HepG2 (cell line): ENCODE measurements around the gene SLC34A3. TPM values are rescaled to one million over a fixed set of nuclear protein-coding genes. Genes with fewer than 3 reads are reported as not detected.

Source experiments
- ARID3A ChIP-seq: IDR thresholded peaks from 2 replicates; pipeline ENCODE4 v1.6.1; 2012; ENCODE audit warnings: low read depth, low read length, improper control_type of control experiment
- ARID5B ChIP-seq: IDR thresholded peaks from 2 replicates; pipeline ENCODE4 v1.4.0; 2020; ENCODE audit warnings: mild to moderate bottlenecking, missing genetic modification reagents
- FOXC1 ChIP-seq: sonication (generic); formaldehyde crosslinking; IDR thresholded peaks from 2 replicates; pipeline ENCODE4 v1.8.0; 2022; ENCODE audit warnings: mild to moderate bottlenecking, missing genetic modification reagents, borderline replicate concordance
- GATAD2A ChIP-seq: IDR thresholded peaks from 2 replicates; pipeline ENCODE4 v1.6.1; 2016
- KLF13 ChIP-seq: sonication (generic); formaldehyde crosslinking; IDR thresholded peaks from 2 replicates; pipeline ENCODE4 v1.4.0; 2020; ENCODE audit warnings: mild to moderate bottlenecking, missing genetic modification reagents
- KMT2A ChIP-seq: sonication (generic); formaldehyde crosslinking; IDR thresholded peaks from 2 replicates; pipeline ENCODE4 v1.4.0; 2020; ENCODE audit warnings: missing genetic modification reagents
- MAZ ChIP-seq, 2 experiments: sonication (generic) in 1 of 2; formaldehyde crosslinking in 1 of 2; IDR thresholded peaks; 2 replicates each; pipeline versions ENCODE4 v1.5.0 to v1.6.1; 2012 to 2020; ENCODE audit warnings: low read depth in 2 of 2, mild to moderate bottlenecking in 2 of 2, borderline replicate concordance in 1 of 2, improper control_type of control experiment in 1 of 2, low read length in 1 of 2, missing genetic modification reagents in 1 of 2, moderate library complexity in 1 of 2
- MXD3 ChIP-seq: IDR thresholded peaks from 2 replicates; pipeline ENCODE4 v1.6.1; 2016; ENCODE audit warnings: mild to moderate bottlenecking, missing biosample characterization, missing genetic modification reagents
- NRL ChIP-seq: sonication (generic); formaldehyde crosslinking; IDR thresholded peaks from 2 replicates; pipeline ENCODE4 v1.5.0; 2020; ENCODE audit warnings: missing genetic modification reagents, mild to moderate bottlenecking, moderate library complexity, borderline replicate concordance
- RFXANK ChIP-seq: IDR thresholded peaks from 2 replicates; pipeline ENCODE4 v1.6.1; 2016
- ZMAT3 ChIP-seq: sonication (generic); formaldehyde crosslinking; conservative IDR thresholded peaks from 2 replicates; pipeline ENCODE4 v1.7.0; 2021; ENCODE audit warnings: missing genetic modification reagents
- ZNF337 ChIP-seq: sonication (generic); formaldehyde crosslinking; IDR thresholded peaks from 2 replicates; pipeline ENCODE4 v1.5.1; 2020; ENCODE audit warnings: missing genetic modification reagents, low read depth, mild to moderate bottlenecking, borderline replicate concordance
- ZNF350 ChIP-seq: sonication (generic); formaldehyde crosslinking; IDR thresholded peaks from 2 replicates; pipeline ENCODE4 v1.4.0; 2020; ENCODE audit warnings: mild to moderate bottlenecking, low read depth, missing genetic modification reagents, borderline replicate concordance
- ZNF44 ChIP-seq: sonication (generic); formaldehyde crosslinking; IDR thresholded peaks from 2 replicates; pipeline ENCODE4 v1.5.1; 2020; ENCODE audit warnings: mild to moderate bottlenecking, missing genetic modification reagents
- ZNF460 ChIP-seq: sonication (generic); formaldehyde crosslinking; IDR thresholded peaks from 2 replicates; pipeline ENCODE4 v1.5.1; 2020; ENCODE audit warnings: missing genetic modification reagents, mild to moderate bottlenecking, borderline replicate concordance
- ZSCAN21 ChIP-seq: sonication (generic); formaldehyde crosslinking; IDR thresholded peaks from 2 replicates; pipeline ENCODE4 v1.8.0; 2022; ENCODE audit warnings: mild to moderate bottlenecking, missing genetic modification reagents, moderate library complexity, borderline replicate concordance
- polyA plus RNA-seq, 8 experiments: library from polyadenylated mRNA; depleted of rRNA in 3 of 8; stranded (reverse) in 7 of 8; unstranded in 1 of 8; fragments of >200 nt; fragmentation: Illumina TruSeq in 4 of 8; extraction: Trizol in 4 of 8; gene quantifications; 2 replicates each; pipeline versions ENCODE4 v1.2.1 to v1.2.3, GENCODE V29; 2011 to 2016; ENCODE audit warnings: low read depth in 4 of 8, missing spikeins in 1 of 8, mixed read lengths in 1 of 8; ENCODE audit not compliant: insufficient read depth in 1 of 8
- total RNA-seq, 5 experiments: library from RNA; depleted of rRNA; stranded (reverse); fragments of >200 nt; fragmentation: Illumina TruSeq; extraction: Trizol; gene quantifications; 2 replicates each; pipeline ENCODE4 v1.2.3, GENCODE V29; 2016; ENCODE audit warnings: low read depth in 1 of 5
- TF ChIP-seq, protein P1 (sequence below): IDR thresholded peaks from 2 replicates; pipeline ENCODE4 v1.6.1; 2016

SLC34A3 gene
- total and polyA plus RNA-seq, 2 of the 13 experiments (the other 11 are each of a cell fraction or from before 2014, with no cell fraction given), result 0.07 to 1.0 TPM

DNA sequence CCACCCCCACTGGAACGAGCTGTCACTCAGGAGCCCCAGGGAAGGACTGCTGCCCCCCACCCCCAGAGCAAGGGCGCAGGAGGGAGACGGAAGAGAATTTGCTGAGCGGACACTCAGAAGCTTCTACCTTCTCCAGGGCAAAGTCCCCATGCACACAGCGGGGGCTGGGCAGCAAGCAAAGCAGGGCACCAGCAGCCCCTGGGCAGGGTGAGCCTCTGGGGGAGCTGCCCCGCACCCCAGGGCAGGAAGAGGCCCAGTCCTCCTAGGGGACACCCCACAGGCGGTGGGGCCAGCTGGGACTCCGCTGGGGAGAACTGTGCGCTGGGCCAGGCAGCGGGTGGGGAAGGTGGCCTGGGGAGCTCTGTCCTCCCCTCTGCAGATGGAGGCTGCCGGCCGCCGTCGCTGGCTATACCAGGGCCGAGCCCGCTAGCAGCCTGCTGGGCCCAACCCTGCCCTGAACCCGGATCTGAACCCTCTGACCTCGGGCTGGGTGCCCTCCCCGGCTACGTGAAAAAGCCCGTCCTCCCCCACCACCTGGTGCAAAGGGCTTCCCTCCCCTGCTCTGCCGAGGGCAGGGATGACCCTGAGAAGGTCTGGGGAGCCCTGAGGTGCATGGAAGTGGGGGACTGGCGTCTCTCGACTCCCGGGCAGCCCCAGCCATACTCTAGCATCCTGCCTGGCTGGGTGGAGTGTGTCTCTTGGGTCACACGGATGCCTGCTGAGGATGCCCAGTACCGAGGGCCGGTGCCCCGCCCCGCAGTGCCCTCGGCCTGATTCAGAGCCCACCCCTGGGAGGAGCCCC lies 597 bp upstream of the SLC34A3 start (continued):
- TF ChIP-seq MAZ (IDR thresholded peaks at IDR 0.05; ENCODE audit: borderline replicate concordance, low read depth, low read length), result no peak
- peak; percentile 47; the same call in 1 of the 2 replicates for TF ChIP-seq MAZ (CRISPR knock-in tag; IDR thresholded peaks at IDR 0.05; ENCODE audit: low read depth)
- TF ChIP-seq ZNF460 (CRISPR knock-in tag), result peak; percentile 66; the same call in 1 of the 2 replicates
- TF ChIP-seq ZNF350 (CRISPR knock-in tag), result peak; percentile 88
- TF ChIP-seq RFXANK (CRISPR knock-in tag), result no peak
- peak; percentile 81 for TF ChIP-seq ZSCAN21 (CRISPR knock-in tag)
- TF ChIP-seq, protein P1, sequence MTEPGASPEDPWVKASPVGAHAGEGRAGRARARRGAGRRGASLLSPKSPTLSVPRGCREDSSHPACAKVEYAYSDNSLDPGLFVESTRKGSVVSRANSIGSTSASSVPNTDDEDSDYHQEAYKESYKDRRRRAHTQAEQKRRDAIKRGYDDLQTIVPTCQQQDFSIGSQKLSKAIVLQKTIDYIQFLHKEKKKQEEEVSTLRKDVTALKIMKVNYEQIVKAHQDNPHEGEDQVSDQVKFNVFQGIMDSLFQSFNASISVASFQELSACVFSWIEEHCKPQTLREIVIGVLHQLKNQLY (CRISPR knock-in tag), result peak; percentile 7; the same call in 1 of the 2 replicates
- TF ChIP-seq MXD3 (CRISPR knock-in tag), result peak; percentile 67
- TF ChIP-seq GATAD2A (CRISPR knock-in tag), result 0 out of 2 replicates have a peak, but pooled peaks have one; percentile 6
- peak; percentile 78 for TF ChIP-seq NRL (CRISPR knock-in tag)
- no peak for TF ChIP-seq ARID3A
- peak; percentile 46; the same call in 1 of the 2 replicates for TF ChIP-seq ZMAT3 (CRISPR knock-in tag)
- 0 out of 2 replicates have a peak, but pooled peaks have one; percentile 28 for TF ChIP-seq ZNF44 (CRISPR knock-in tag)
- TF ChIP-seq KMT2A (CRISPR knock-in tag), result peak; percentile 28; the same call in 1 of the 2 replicates
- TF ChIP-seq KLF13 (CRISPR knock-in tag), result 0 out of 2 replicates have a peak, but pooled peaks have one; percentile 33
- TF ChIP-seq FOXC1 (CRISPR knock-in tag), result peak; percentile 36; the same call in 1 of the 2 replicates
- peak; percentile 40; the same call in 1 of the 2 replicates for TF ChIP-seq ARID5B
- no peak for TF ChIP-seq ZNF337
